Gastrocnemius medialis (tissue), 4 donors: ENCODE data around the gene RASIP1.

Experiments
- POLR2A ChIP-seq, 2 donors: fragments of 450-650 bp; IDR thresholded peaks; one replicate each; pipeline ENCODE4 v1.6.1; 2017; ENCODE audit warnings: antibody characterized with exemption in 2 of 2, mild to moderate bottlenecking in 2 of 2, moderate library complexity in 2 of 2
- TF ChIP-seq, protein P1 (sequence below), 5 experiments: fragments of 450-650 bp in 3 of 5; fragments of 200-600 bp in 2 of 5; sonication (generic) in 2 of 5; IDR thresholded peaks in 4 of 5; conservative IDR thresholded peaks in 1 of 5; 1 replicate in 4 of 5; 2 replicates in 1 of 5; pipeline ENCODE4 v1.5.1; 2016 to 2019; ENCODE audit warnings: antibody characterized with exemption in 5 of 5, mild to moderate bottlenecking in 3 of 5, moderate library complexity in 3 of 5

DNA sequence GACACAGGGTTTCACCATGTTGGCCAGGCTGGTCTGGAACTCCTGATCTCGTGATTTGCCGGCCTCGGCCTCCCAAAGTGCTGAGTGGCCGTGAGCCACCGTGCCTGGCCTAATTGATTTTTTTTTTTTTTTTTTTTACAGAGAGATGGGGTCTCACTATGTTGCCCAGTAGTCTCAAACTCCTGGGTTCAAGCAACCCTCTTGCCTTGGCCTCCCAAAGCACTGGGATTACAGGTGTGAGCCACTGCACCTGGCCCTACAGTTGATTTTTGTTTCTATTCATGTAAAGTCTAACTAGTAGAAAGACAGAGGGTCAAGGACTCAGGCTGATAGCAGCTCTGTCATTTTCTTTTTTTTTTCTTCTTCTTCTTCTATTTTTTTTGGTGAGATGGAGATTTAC is 36.7 kb upstream of the RASIP1 start:
- TF ChIP-seq, protein P1, sequence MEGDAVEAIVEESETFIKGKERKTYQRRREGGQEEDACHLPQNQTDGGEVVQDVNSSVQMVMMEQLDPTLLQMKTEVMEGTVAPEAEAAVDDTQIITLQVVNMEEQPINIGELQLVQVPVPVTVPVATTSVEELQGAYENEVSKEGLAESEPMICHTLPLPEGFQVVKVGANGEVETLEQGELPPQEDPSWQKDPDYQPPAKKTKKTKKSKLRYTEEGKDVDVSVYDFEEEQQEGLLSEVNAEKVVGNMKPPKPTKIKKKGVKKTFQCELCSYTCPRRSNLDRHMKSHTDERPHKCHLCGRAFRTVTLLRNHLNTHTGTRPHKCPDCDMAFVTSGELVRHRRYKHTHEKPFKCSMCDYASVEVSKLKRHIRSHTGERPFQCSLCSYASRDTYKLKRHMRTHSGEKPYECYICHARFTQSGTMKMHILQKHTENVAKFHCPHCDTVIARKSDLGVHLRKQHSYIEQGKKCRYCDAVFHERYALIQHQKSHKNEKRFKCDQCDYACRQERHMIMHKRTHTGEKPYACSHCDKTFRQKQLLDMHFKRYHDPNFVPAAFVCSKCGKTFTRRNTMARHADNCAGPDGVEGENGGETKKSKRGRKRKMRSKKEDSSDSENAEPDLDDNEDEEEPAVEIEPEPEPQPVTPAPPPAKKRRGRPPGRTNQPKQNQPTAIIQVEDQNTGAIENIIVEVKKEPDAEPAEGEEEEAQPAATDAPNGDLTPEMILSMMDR (IDR thresholded peaks at IDR 0.05 in 4 of 5, conservative IDR thresholded peaks at IDR 0.05 in 1 of 5) = no peak
- no peak for TF ChIP-seq POLR2A (IDR thresholded peaks at IDR 0.05)
